Stimulated activated CD4-positive, alpha-beta T cell treated with anti-CD3 and anti-CD28 coated beads, Interleukin-4, amount 100 ng/mL, for 24 hours (primary cell): Measurements from ENCODE around the gene TRIM36.

ENCODE experiments used
- DNase-seq: peaks from one replicate; pipeline ENCODE4 v3.0.0-alpha.2; 2020

The TRIM36 gene

GRCh38 chr5:115160975-115161475, 8.7 kb downstream of the TRIM36 start:
- no peak for DNase-seq

GRCh38 chr5:115151208-115151805, 18.4 kb downstream of the TRIM36 start:
- DNase-seq, result no peak

GRCh38 chr5:115150512-115150911, 19.2 kb downstream of the TRIM36 start:
- DNase-seq, result no peak

- DNase-seq, result no peak
Observed at GRCh38 chr5:115147052-115147451, 22.7 kb downstream of the TRIM36 start.

- no peak for DNase-seq
Observed at GRCh38 chr5:115136294-115136693, 33.4 kb downstream of the TRIM36 start.

GRCh38 chr5:115132465-115132864, 37.2 kb downstream of the TRIM36 start:
- DNase-seq, result no peak

- DNase-seq, result no peak
Observed at GRCh38 chr5:115126303-115126702, 43.4 kb downstream of the TRIM36 start.

- DNase-seq, result no peak
Observed at GRCh38 chr5:115124741-115125140, 45.0 kb downstream of the TRIM36 start.

- DNase-seq, result no peak
Observed at GRCh38 chr5:115116001-115116400, 53.7 kb downstream of the TRIM36 start.

- DNase-seq, result no peak
Observed at GRCh38 chr5:115109840-115110239, 59.9 kb downstream of the TRIM36 start.

- DNase-seq, result no peak
Observed at GRCh38 chr5:115109356-115109755, 60.4 kb downstream of the TRIM36 start.

GRCh38 chr5:115100319-115100955, 69.3 kb downstream of the TRIM36 start:
- DNase-seq, result no peak

GRCh38 chr5:115098041-115098702, 71.5 kb downstream of the TRIM36 start:
- peak; percentile 27 for DNase-seq

GRCh38 chr5:115097236-115097635, 72.5 kb downstream of the TRIM36 start:
- DNase-seq, result no peak

- no peak for DNase-seq
Observed at GRCh38 chr5:115096034-115096769, 73.5 kb downstream of the TRIM36 start.

GRCh38 chr5:115087951-115088350, 81.8 kb downstream of the TRIM36 start:
- no peak for DNase-seq

GRCh38 chr5:115086473-115086872, 83.2 kb downstream of the TRIM36 start:
- DNase-seq, result no peak

GRCh38 chr5:115084246-115084793, 85.4 kb downstream of the TRIM36 start:
- DNase-seq, result no peak

- no peak for DNase-seq
Observed at GRCh38 chr5:115079924-115080623, 89.6 kb downstream of the TRIM36 start.
